ENCODE results near the gene PI4K2A.
"Not testable (repeated sequence)": the region's sequence is repeated elsewhere in the genome, so short reads cannot be mapped to it uniquely, and the experiment has no call there.

Gene PI4K2A

GRCh38 chr10:97687785-97688781 lies 47.6 kb downstream of the PI4K2A start:
- no peaks in the 10 kb centered on the region for H3K9me2 ChIP-seq (replicated peaks; ENCODE audit: insufficient read depth, low read length)
- H3K27ac ChIP-seq (ENCODE audit: low read depth, low read length) = no peak overlapping the region
- H2AFZ ChIP-seq (ENCODE audit: low read depth, low read length, severe bottlenecking) = peak overlapping the region; percentile 86
- no peaks in the 10 kb centered on the region for H3K9me3 ChIP-seq (ENCODE audit: insufficient read depth, low read length)
- H3K36me3 ChIP-seq (ENCODE audit: low read length) = no peaks in the 10 kb centered on the region
- H3K9ac ChIP-seq (ENCODE audit: low read length) = peak overlapping the region; percentile 57
- peak overlapping the region; percentile 63 for H3K4me2 ChIP-seq (ENCODE audit: low read depth, low read length, poor library complexity, severe bottlenecking)
- no peaks in the 10 kb centered on the region for H3K27me3 ChIP-seq (ENCODE audit: low read length)
- H3K79me2 ChIP-seq (ENCODE audit: insufficient read depth, low read length) = no peaks in the 10 kb centered on the region
- peak overlapping the region; percentile 57 for H3K4me3 ChIP-seq (ENCODE audit: insufficient read depth, low read length, poor library complexity, severe bottlenecking)
- peaks cover 9% of the 10 kb centered on the region; the same call in 1 of the 2 replicates for H3F3A ChIP-seq (ENCODE audit: insufficient read depth)
- TF ChIP-seq CTCF (IDR thresholded peaks at IDR 0.05; ENCODE audit: insufficient read depth, low read length, poor library complexity, severe bottlenecking) (no peak), EZH2phosphoT487 (conservative IDR thresholded peaks at IDR 0.05; ENCODE audit: low read length) (no peak)
- H4K20me1 ChIP-seq (ENCODE audit: low read depth, low read length) = no peaks in the 10 kb centered on the region

GRCh38 chr10:97689559-97690020 lies 49.1 kb downstream of the PI4K2A start:
- H3K4me2 ChIP-seq (ENCODE audit: low read depth, low read length, poor library complexity, severe bottlenecking) = no peak overlapping the region
- no peaks in the 10 kb centered on the region for H4K20me1 ChIP-seq (ENCODE audit: low read depth, low read length)
- no peaks in the 10 kb centered on the region for H3K79me2 ChIP-seq (ENCODE audit: insufficient read depth, low read length)
- H3K27ac ChIP-seq (ENCODE audit: low read depth, low read length) = no peak overlapping the region
- H2AFZ ChIP-seq (ENCODE audit: low read depth, low read length, severe bottlenecking) = no peak overlapping the region
- TF ChIP-seq EZH2phosphoT487 (conservative IDR thresholded peaks at IDR 0.05; ENCODE audit: low read length) = no peak
- no peak for TF ChIP-seq CTCF (IDR thresholded peaks at IDR 0.05; ENCODE audit: insufficient read depth, low read length, poor library complexity, severe bottlenecking)
- H3K9me3 ChIP-seq (ENCODE audit: insufficient read depth, low read length) = no peaks in the 10 kb centered on the region
- H3K4me3 ChIP-seq (ENCODE audit: insufficient read depth, low read length, poor library complexity, severe bottlenecking) = no peak overlapping the region
- no peaks in the 10 kb centered on the region for H3K9me2 ChIP-seq (replicated peaks; ENCODE audit: insufficient read depth, low read length)
- no peaks in the 10 kb centered on the region for H3K27me3 ChIP-seq (ENCODE audit: low read length)
- peaks cover 9% of the 10 kb centered on the region; the same call in 1 of the 2 replicates for H3F3A ChIP-seq (ENCODE audit: insufficient read depth)
- no peak overlapping the region for H3K9ac ChIP-seq (ENCODE audit: low read length)
- no peaks in the 10 kb centered on the region for H3K36me3 ChIP-seq (ENCODE audit: low read length)

GRCh38 chr10:97690133-97690532 lies 49.7 kb downstream of the PI4K2A start:
- Histone ChIP-seq H2AFZ (ENCODE audit: low read depth, low read length, severe bottlenecking) (no peak overlapping the region), H3K9ac (ENCODE audit: low read length) (no peak overlapping the region), H3K9me3 (ENCODE audit: insufficient read depth, low read length) (no peaks in the 10 kb centered on the region), H3F3A (ENCODE audit: insufficient read depth) (peaks cover 9% of the 10 kb centered on the region; the same call in 1 of the 2 replicates), H3K36me3 (ENCODE audit: low read length) (no peaks in the 10 kb centered on the region), H3K27ac (ENCODE audit: low read depth, low read length) (no peak overlapping the region), H4K20me1 (ENCODE audit: low read depth, low read length) (no peaks in the 10 kb centered on the region), H3K4me2 (ENCODE audit: low read depth, low read length, poor library complexity, severe bottlenecking) (no peak overlapping the region), H3K4me3 (ENCODE audit: insufficient read depth, low read length, poor library complexity, severe bottlenecking) (no peak overlapping the region), H3K27me3 (ENCODE audit: low read length) (no peaks in the 10 kb centered on the region), H3K79me2 (ENCODE audit: insufficient read depth, low read length) (no peaks in the 10 kb centered on the region), H3K9me2 (replicated peaks; ENCODE audit: insufficient read depth, low read length) (no peaks in the 10 kb centered on the region)
- no peak for TF ChIP-seq EZH2phosphoT487 (conservative IDR thresholded peaks at IDR 0.05; ENCODE audit: low read length)
- no peak for TF ChIP-seq CTCF (IDR thresholded peaks at IDR 0.05; ENCODE audit: insufficient read depth, low read length, poor library complexity, severe bottlenecking)

- H2AFZ ChIP-seq (ENCODE audit: low read depth, low read length, severe bottlenecking); H3K27ac ChIP-seq (ENCODE audit: low read depth, low read length); H3K4me2 ChIP-seq (ENCODE audit: low read depth, low read length, poor library complexity, severe bottlenecking); H3K27me3 ChIP-seq (ENCODE audit: low read length); H3F3A ChIP-seq (ENCODE audit: insufficient read depth); H3K79me2 ChIP-seq (ENCODE audit: insufficient read depth, low read length); H3K4me3 ChIP-seq (ENCODE audit: insufficient read depth, low read length, poor library complexity, severe bottlenecking); H3K36me3 ChIP-seq (ENCODE audit: low read length); H4K20me1 ChIP-seq (ENCODE audit: low read depth, low read length); H3K9me2 ChIP-seq (replicated peaks; ENCODE audit: insufficient read depth, low read length); H3K9me3 ChIP-seq (ENCODE audit: insufficient read depth, low read length); H3K9ac ChIP-seq (ENCODE audit: low read length): not testable (repeated sequence)
Observed at GRCh38 chr10:97698072-97698655, 57.7 kb downstream of the PI4K2A start.
